SK-N-SH (cell line): Measurements from ENCODE around the gene CR1L. TPM values are rescaled to one million over a fixed set of nuclear protein-coding genes. Genes with fewer than 3 reads are reported as not detected.
"Not testable (repeated sequence)": the region's sequence is repeated elsewhere in the genome, so short reads cannot be mapped to it uniquely, and the experiment has no call there.

ENCODE experiments used
- CTCF ChIA-PET: fragments of 300-600, 350-600 bp; formaldehyde crosslinking; extraction: SDS; loops from one replicate; lab custom pipeline; 2021; lab: Yijun Ruan, JAX
- POLR2A ChIA-PET: fragments of 350-600 bp; sonication (Branson Sonifier 250); formaldehyde crosslinking; extraction: SDS; loops from one replicate; lab custom pipeline; 2020; ENCODE audit warnings: antibody characterized with exemption, inconsistent platforms; lab: Yijun Ruan, JAX
- DNase-seq: peaks from one replicate; pipeline ENCODE4 v3.0.0; 2012
- H2AFZ ChIP-seq: fragments of 200-600 bp; sonication (generic); 2 replicates; pipeline ENCODE4 v1.8.1; 2016; ENCODE audit warnings: antibody characterized with exemption, mild to moderate bottlenecking, low read depth
- H3F3A ChIP-seq: fragments of 200-600 bp; sonication (generic); replicated peaks from 2 replicates; pipeline ENCODE3; 2016; ENCODE audit warnings: antibody characterized with exemption, mild to moderate bottlenecking; ENCODE audit not compliant: insufficient read depth
- H3K27ac ChIP-seq, 2 experiments: fragments of 200-500 bp in 1 of 2; fragments of 200-600 bp in 1 of 2; sonication (Bioruptor generic) in 1 of 2; sonication (generic), shearing (Covaris generic) in 1 of 2; 2 replicates each; pipeline versions ENCODE4 v1.5.1 to v1.6.1; 2014 to 2016; ENCODE audit warnings: low read depth in 2 of 2, inconsistent platforms in 1 of 2, low read length in 1 of 2, mild to moderate bottlenecking in 1 of 2, mixed read lengths in 1 of 2
- H3K27me3 ChIP-seq: fragments of 200-600 bp; sonication (generic), shearing (Covaris generic); 2 replicates; pipeline ENCODE4 v1.6.1; 2016; ENCODE audit warnings: mixed run types; ENCODE audit not compliant: insufficient read depth
- H3K36me3 ChIP-seq, 2 experiments: fragments of 200-500 bp in 1 of 2; fragments of 200-600 bp in 1 of 2; sonication (Bioruptor generic) in 1 of 2; sonication (generic) in 1 of 2; replicated peaks in 1 of 2; 2 replicates each; pipeline versions ENCODE3 to v1.5.1; 2014 to 2016; ENCODE audit warnings: low read length in 1 of 2, mild to moderate bottlenecking in 1 of 2; ENCODE audit not compliant: insufficient read depth in 2 of 2, control insufficient read depth in 1 of 2
- H3K4me1 ChIP-seq, 2 experiments: fragments of 200-500 bp in 1 of 2; fragments of 200-600 bp in 1 of 2; sonication (Bioruptor generic) in 1 of 2; sonication (generic), shearing (Covaris generic) in 1 of 2; 2 replicates each; pipeline versions ENCODE4 v1.5.1 to v1.6.1; 2014 to 2016; ENCODE audit warnings: low read depth in 1 of 2, low read length in 1 of 2, mixed run types in 1 of 2; ENCODE audit not compliant: insufficient read depth in 2 of 2, control insufficient read depth in 1 of 2
- H3K4me2 ChIP-seq: fragments of 200-600 bp; sonication (generic), shearing (Covaris generic); 2 replicates; pipeline ENCODE4 v1.6.1; 2017; ENCODE audit warnings: mixed run types
- H3K4me3 ChIP-seq, 2 experiments: fragments of 200-500 bp in 1 of 2; fragments of 200-600 bp in 1 of 2; sonication (Bioruptor generic) in 1 of 2; sonication (generic), shearing (Covaris generic) in 1 of 2; 2 replicates each; pipeline versions ENCODE4 v1.5.1 to v1.8.1; 2014 to 2016; ENCODE audit warnings: low read depth in 2 of 2, inconsistent platforms in 1 of 2, low read length in 1 of 2, mild to moderate bottlenecking in 1 of 2, mixed read lengths in 1 of 2, moderate library complexity in 1 of 2
- H3K79me2 ChIP-seq: fragments of 200-600 bp; sonication (generic); 2 replicates; pipeline ENCODE4 v1.8.1; 2017; ENCODE audit warnings: mild to moderate bottlenecking; ENCODE audit not compliant: insufficient read depth
- H3K9ac ChIP-seq: fragments of 200-600 bp; sonication (generic); 2 replicates; pipeline ENCODE4 v1.6.1; 2017; ENCODE audit warnings: mixed run types
- H3K9me2 ChIP-seq: fragments of 200-600 bp; sonication (generic); 2 replicates; pipeline ENCODE4 v1.6.1; 2017; ENCODE audit warnings: mixed run types
- H3K9me3 ChIP-seq: fragments of 200-600 bp; sonication (generic); 2 replicates; pipeline ENCODE4 v1.6.1; 2017; ENCODE audit warnings: mixed run types, mild to moderate bottlenecking, moderate library complexity
- H4K20me1 ChIP-seq: fragments of 200-600 bp; sonication (generic); 2 replicates; pipeline ENCODE4 v1.6.1; 2017; ENCODE audit warnings: mild to moderate bottlenecking, mixed run types; ENCODE audit not compliant: insufficient read depth
- CTCF ChIP-seq: fragments of 200-600 bp; sonication (generic); IDR thresholded peaks from 2 replicates; pipeline ENCODE4 v1.6.1; 2017; ENCODE audit warnings: antibody characterized with exemption, mild to moderate bottlenecking, moderate library complexity
- EP300 ChIP-seq, 2 experiments: IDR thresholded peaks; 2 replicates each; pipeline versions ENCODE4 v1.4.0 to v1.6.1; 2012; ENCODE audit warnings: borderline replicate concordance in 1 of 2, low read depth in 1 of 2, low read length in 1 of 2
- EZH2phosphoT487 ChIP-seq: fragments of 200-600 bp; sonication (generic); IDR thresholded peaks from 2 replicates; pipeline ENCODE4 v1.6.1; 2017; ENCODE audit warnings: low read depth, mixed run types, mild to moderate bottlenecking, antibody characterized with exemption, moderate library complexity, borderline replicate concordance
- FOXM1 ChIP-seq: IDR thresholded peaks from 2 replicates; pipeline ENCODE4 v1.4.0; 2012; ENCODE audit warnings: low read depth, mild to moderate bottlenecking
- GATA2 ChIP-seq: sonication (generic); formaldehyde crosslinking; IDR thresholded peaks from 2 replicates; pipeline ENCODE4 v1.5.0; 2020; ENCODE audit warnings: mild to moderate bottlenecking, missing genetic modification reagents
- MEF2A ChIP-seq: IDR thresholded peaks from 2 replicates; pipeline ENCODE4 v1.4.0; 2012; ENCODE audit warnings: low read depth, borderline replicate concordance
- NFIC ChIP-seq: IDR thresholded peaks from 2 replicates; pipeline ENCODE4 v1.4.0; 2012; ENCODE audit warnings: borderline replicate concordance
- POLR2AphosphoS5 ChIP-seq: IDR thresholded peaks from 2 replicates; pipeline ENCODE4 v1.6.1; 2012; ENCODE audit warnings: low read depth, low read length
- RAD21 ChIP-seq: IDR thresholded peaks from 2 replicates; pipeline ENCODE4 v1.6.1; 2012; ENCODE audit warnings: mild to moderate bottlenecking, low read length
- RCOR1 ChIP-seq: fragments of 150-350 bp; IDR thresholded peaks from 2 replicates; pipeline ENCODE4 v1.6.1; 2017; ENCODE audit warnings: antibody characterized with exemption, low read length
- REST ChIP-seq: IDR thresholded peaks from 2 replicates; pipeline ENCODE4 v1.6.1; 2012; ENCODE audit warnings: mild to moderate bottlenecking, low read depth, low read length, moderate library complexity
- RFX5 ChIP-seq: IDR thresholded peaks from 2 replicates; pipeline ENCODE4 v1.6.1; 2012; ENCODE audit warnings: mild to moderate bottlenecking, improper control_type of control experiment, low read length
- SIN3A ChIP-seq: IDR thresholded peaks from 2 replicates; pipeline ENCODE4 v1.6.1; 2012; ENCODE audit warnings: low read depth, mild to moderate bottlenecking, low read length, moderate library complexity, borderline replicate concordance
- USF2 ChIP-seq: fragments of 150-350 bp; IDR thresholded peaks from 2 replicates; pipeline ENCODE4 v1.6.1; 2017; ENCODE audit warnings: antibody characterized with exemption, low read length, low read depth, borderline replicate concordance
- WGBS: methylation state at CpG from one replicate; pipeline ENCODE4 v1.1.6; 2017; ENCODE audit warnings: low lambda C conversion rate; 5-methylcytosine and 5-hydroxymethylcytosine counted together
- polyA plus RNA-seq, 3 experiments: library from polyadenylated mRNA; depleted of rRNA; stranded (reverse); fragments of >200 nt; gene quantifications; 2 replicates each; pipeline ENCODE4 v1.2.3, GENCODE V29; 2012
- TF ChIP-seq, protein P1 (sequence below): IDR thresholded peaks from 2 replicates; pipeline ENCODE4 v1.4.0; 2012; ENCODE audit warnings: low read depth, borderline replicate concordance
- TF ChIP-seq, protein P2 (sequence below): IDR thresholded peaks from 2 replicates; pipeline ENCODE4; 2012

CR1L gene
- polyA plus RNA-seq, 1 of the 3 experiments (the other 2 are of a cell fraction), result not detected

DNA sequence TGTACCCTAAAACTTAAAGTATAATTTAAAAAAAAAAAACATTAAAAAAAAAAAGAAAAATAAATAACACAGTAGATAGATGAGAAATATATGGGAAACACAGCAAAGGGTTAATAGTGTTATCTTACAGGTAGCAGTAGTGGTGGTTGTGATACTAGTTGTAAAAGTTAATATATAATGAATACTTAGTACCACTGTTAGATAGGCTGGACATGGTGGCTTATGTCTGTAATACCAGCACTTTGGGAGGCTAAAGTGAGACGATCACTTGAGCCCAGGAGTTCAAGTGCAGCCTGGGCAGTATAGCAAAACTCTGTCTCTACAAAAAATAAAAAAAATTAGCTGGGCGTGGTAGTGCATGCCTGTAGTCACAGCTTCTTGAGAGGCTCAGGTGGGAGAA, 74.3 kb downstream of the CR1L start:
- WGBS, result 44% methylated on average over 2 of the region's 2 CpGs
- POLR2A ChIA-PET, result no interaction called here
- TF ChIP-seq, protein P1, sequence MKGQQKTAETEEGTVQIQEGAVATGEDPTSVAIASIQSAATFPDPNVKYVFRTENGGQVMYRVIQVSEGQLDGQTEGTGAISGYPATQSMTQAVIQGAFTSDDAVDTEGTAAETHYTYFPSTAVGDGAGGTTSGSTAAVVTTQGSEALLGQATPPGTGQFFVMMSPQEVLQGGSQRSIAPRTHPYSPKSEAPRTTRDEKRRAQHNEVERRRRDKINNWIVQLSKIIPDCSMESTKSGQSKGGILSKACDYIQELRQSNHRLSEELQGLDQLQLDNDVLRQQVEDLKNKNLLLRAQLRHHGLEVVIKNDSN, result no peak
- TF ChIP-seq SIN3A, result no peak
- no peak for TF ChIP-seq USF2
- TF ChIP-seq GATA2 (CRISPR knock-in tag), result no peak
- TF ChIP-seq NFIC, result no peak
- TF ChIP-seq RFX5, result no peak
- no peak for TF ChIP-seq EZH2phosphoT487
- no peak for TF ChIP-seq EP300 (IDR thresholded peaks at IDR 0.05; ENCODE audit: borderline replicate concordance in 1 of 2, low read depth in 1 of 2, low read length in 1 of 2)
- TF ChIP-seq, protein P2, sequence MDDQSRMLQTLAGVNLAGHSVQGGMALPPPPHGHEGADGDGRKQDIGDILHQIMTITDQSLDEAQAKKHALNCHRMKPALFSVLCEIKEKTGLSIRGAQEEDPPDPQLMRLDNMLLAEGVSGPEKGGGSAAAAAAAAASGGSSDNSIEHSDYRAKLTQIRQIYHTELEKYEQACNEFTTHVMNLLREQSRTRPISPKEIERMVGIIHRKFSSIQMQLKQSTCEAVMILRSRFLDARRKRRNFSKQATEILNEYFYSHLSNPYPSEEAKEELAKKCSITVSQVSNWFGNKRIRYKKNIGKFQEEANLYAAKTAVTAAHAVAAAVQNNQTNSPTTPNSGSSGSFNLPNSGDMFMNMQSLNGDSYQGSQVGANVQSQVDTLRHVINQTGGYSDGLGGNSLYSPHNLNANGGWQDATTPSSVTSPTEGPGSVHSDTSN, result no peak
- no peak for TF ChIP-seq RCOR1
- TF ChIP-seq REST, result no peak
- TF ChIP-seq FOXM1, result no peak
- no peak for TF ChIP-seq RAD21
- TF ChIP-seq CTCF, result no peak
- TF ChIP-seq POLR2AphosphoS5, result no peak
- no peak for TF ChIP-seq MEF2A
- TF ChIP-seq, all 33 proteins: peak for 0
- H3K9me2 ChIP-seq, result no peaks in the 10 kb centered on the region
- H3K4me2 ChIP-seq, result no peak overlapping the region
- H3K27me3 ChIP-seq, result peaks cover 4% of the 10 kb centered on the region; the same call in 1 of the 2 replicates
- H3K4me1 ChIP-seq, result no peaks in the 10 kb centered on the region
- H3K9me3 ChIP-seq, result no peaks in the 10 kb centered on the region
- no peak overlapping the region for H2AFZ ChIP-seq
- H3F3A ChIP-seq, result no peaks in the 10 kb centered on the region
- H3K79me2 ChIP-seq, result no peaks in the 10 kb centered on the region
- no peak overlapping the region for H3K27ac ChIP-seq
- DNase-seq, result no peak
- H3K4me3 ChIP-seq, result no peak overlapping the region
- no peak overlapping the region for H3K9ac ChIP-seq
- no peaks in the 10 kb centered on the region for H3K36me3 ChIP-seq
- H4K20me1 ChIP-seq, result no peaks in the 10 kb centered on the region
- CTCF ChIA-PET, result no interaction called here

DNA sequence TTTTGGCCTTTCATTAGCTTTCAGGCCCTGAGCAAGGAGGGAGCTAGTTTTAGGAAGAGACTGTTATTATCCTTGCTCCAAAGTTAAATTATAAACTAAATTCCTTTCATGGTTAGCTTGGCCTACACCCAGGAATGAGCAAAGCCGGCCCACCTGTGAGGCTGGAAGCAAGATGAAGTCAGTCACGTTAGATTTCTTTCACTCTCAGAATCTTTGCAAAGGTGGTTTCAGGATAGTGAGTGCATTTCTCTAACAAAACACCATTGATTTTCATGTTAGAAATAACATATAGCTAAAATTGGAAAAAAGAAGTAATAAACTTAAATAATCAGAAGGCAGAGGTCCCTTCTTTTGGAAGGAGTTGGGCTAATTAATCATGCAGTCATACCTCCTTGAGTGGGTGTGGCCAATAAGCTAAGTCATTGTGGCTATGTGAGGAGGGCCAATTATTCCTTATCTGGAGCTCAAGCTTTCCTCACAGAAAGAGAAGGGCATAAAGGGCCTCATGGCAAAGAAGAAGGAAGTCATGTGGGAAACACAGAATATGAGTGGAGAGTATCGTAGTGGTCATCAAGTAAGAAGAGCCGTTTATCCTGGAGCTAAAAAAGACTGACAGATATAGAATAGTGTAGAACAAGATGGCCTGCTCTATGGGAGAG, 83.4 kb downstream of the CR1L start:
- H3K9me3 ChIP-seq, H3K9me2 ChIP-seq, H3K36me3 ChIP-seq, H2AFZ ChIP-seq, H3K27me3 ChIP-seq, H3K4me3 ChIP-seq, CTCF ChIA-PET, DNase-seq, H3F3A ChIP-seq, H3K79me2 ChIP-seq, H3K4me1 ChIP-seq, H3K27ac ChIP-seq, H3K9ac ChIP-seq, H4K20me1 ChIP-seq, H3K4me2 ChIP-seq, POLR2A ChIA-PET: not testable (repeated sequence)
- WGBS, result 45% methylated on average over 4 of the region's 4 CpGs
